ENCODE results near the gene FER. TPM values are rescaled to one million over a fixed set of nuclear protein-coding genes. Genes with fewer than 3 reads are reported as not detected.
A peak's percentile ranks its signal among the peaks of the same experiment; 100 is the strongest.

Gene FER
- total and polyA plus RNA-seq, 2 of the 13 experiments (the other 11 are each of a cell fraction or from before 2014, with no cell fraction given), result 7.9 to 29.0 TPM

- TF ChIP-seq ZFX (CRISPR knock-in tag; IDR thresholded peaks at IDR 0.05; ENCODE audit: low read depth) (peak; percentile 98), ZBTB37 (CRISPR knock-in tag; IDR thresholded peaks at IDR 0.05) (no peak), ZFP36 (IDR thresholded peaks at IDR 0.05; ENCODE audit: borderline replicate concordance, low read depth, low read length, partially characterized antibody) (no peak), ZMYM3 (CRISPR knock-in tag; IDR thresholded peaks at IDR 0.05) (peak; percentile 41; the same call in 1 of the 2 replicates), NFE2L2 (IDR thresholded peaks at IDR 0.05; ENCODE audit: low read length) (no peak), GATA4 (IDR thresholded peaks at IDR 0.05; ENCODE audit: borderline replicate concordance, low read depth) (no peak), ZNF678 (CRISPR knock-in tag; IDR thresholded peaks at IDR 0.05) (0 out of 2 replicates have a peak, but pooled peaks have one; percentile 74), NAIF1 (CRISPR knock-in tag; IDR thresholded peaks at IDR 0.05; ENCODE audit: borderline replicate concordance) (0 out of 2 replicates have a peak, but pooled peaks have one; percentile 65), HNF4A (CRISPR knock-in tag; IDR thresholded peaks at IDR 0.05) (no peak), ZBTB10 (CRISPR knock-in tag; IDR thresholded peaks at IDR 0.05; ENCODE audit: borderline replicate concordance) (no peak), DNMT3B (CRISPR knock-in tag; conservative IDR thresholded peaks at IDR 0.05) (no peak), MLLT10 (CRISPR knock-in tag; IDR thresholded peaks at IDR 0.05) (no peak)
- TF ChIP-seq, protein P1, sequence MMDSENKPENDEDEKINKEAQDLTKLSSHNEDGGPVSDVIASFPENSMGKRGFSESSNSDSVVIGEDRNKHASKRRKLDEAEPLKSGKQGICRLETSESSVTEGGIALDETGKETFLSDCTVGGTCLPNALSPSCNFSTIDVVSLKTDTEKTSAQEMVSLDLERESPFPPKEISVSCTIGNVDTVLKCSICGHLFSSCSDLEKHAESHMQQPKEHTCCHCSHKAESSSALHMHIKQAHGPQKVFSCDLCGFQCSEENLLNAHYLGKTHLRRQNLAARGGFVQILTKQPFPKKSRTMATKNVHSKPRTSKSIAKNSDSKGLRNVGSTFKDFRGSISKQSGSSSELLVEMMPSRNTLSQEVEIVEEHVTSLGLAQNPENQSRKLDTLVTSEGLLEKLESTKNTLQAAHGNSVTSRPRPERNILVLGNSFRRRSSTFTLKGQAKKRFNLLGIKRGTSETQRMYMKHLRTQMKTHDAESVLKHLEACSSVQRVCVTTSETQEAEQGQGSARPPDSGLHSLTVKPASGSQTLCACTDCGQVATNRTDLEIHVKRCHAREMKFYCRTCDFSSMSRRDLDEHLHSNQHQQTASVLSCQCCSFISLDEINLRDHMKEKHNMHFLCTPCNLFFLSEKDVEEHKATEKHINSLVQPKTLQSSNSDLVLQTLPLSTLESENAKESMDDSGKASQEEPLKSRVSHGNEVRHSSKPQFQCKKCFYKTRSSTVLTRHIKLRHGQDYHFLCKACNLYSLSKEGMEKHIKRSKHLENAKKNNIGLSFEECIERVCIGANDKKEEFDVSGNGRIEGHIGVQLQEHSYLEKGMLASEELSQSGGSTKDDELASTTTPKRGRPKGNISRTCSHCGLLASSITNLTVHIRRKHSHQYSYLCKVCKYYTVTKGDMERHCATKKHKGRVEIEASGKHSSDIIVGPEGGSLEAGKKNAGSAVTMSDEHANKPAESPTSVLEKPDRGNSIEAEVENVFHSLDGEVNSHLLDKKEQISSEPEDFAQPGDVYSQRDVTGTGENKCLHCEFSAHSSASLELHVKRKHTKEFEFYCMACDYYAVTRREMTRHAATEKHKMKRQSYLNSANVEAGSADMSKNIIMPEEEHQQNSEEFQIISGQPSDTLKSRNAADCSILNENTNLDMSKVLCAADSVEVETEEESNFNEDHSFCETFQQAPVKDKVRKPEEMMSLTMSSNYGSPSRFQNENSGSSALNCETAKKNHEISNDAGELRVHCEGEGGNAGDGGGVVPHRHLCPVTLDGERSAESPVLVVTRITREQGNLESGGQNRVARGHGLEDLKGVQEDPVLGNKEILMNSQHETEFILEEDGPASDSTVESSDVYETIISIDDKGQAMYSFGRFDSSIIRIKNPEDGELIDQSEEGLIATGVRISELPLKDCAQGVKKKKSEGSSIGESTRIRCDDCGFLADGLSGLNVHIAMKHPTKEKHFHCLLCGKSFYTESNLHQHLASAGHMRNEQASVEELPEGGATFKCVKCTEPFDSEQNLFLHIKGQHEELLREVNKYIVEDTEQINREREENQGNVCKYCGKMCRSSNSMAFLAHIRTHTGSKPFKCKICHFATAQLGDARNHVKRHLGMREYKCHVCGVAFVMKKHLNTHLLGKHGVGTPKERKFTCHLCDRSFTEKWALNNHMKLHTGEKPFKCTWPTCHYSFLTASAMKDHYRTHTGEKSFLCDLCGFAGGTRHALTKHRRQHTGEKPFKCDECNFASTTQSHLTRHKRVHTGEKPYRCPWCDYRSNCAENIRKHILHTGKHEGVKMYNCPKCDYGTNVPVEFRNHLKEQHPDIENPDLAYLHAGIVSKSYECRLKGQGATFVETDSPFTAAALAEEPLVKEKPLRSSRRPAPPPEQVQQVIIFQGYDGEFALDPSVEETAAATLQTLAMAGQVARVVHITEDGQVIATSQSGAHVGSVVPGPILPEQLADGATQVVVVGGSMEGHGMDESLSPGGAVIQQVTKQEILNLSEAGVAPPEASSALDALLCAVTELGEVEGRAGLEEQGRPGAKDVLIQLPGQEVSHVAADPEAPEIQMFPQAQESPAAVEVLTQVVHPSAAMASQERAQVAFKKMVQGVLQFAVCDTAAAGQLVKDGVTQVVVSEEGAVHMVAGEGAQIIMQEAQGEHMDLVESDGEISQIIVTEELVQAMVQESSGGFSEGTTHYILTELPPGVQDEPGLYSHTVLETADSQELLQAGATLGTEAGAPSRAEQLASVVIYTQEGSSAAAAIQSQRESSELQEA (CRISPR knock-in tag; IDR thresholded peaks at IDR 0.05; ENCODE audit: not compliant biosample characterization), result peak; percentile 81
- TF ChIP-seq, protein P2, sequence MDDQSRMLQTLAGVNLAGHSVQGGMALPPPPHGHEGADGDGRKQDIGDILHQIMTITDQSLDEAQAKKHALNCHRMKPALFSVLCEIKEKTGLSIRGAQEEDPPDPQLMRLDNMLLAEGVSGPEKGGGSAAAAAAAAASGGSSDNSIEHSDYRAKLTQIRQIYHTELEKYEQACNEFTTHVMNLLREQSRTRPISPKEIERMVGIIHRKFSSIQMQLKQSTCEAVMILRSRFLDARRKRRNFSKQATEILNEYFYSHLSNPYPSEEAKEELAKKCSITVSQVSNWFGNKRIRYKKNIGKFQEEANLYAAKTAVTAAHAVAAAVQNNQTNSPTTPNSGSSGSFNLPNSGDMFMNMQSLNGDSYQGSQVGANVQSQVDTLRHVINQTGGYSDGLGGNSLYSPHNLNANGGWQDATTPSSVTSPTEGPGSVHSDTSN (CRISPR knock-in tag; IDR thresholded peaks at IDR 0.05; ENCODE audit: borderline replicate concordance), result no peak
Measured at GRCh38 chr5:108727651-108728565, 19.8 kb upstream of the FER start (continued).

Data from HepG2 (cell line).